Stimulated activated naive CD8-positive, alpha-beta T cell treated with anti-CD3 and anti-CD28 coated beads, Interleukin-15, Interleukin-2, amounts not matched to agents 100 ng/mL and 50 ng/mL, for 24 hours (primary cell): ENCODE data around the gene PRRX2.
"Not testable (repeated sequence)": the region's sequence is repeated elsewhere in the genome, so short reads cannot be mapped to it uniquely, and the experiment has no call there.

ENCODE experiments used
- H3K27ac Mint-ChIP-seq: one replicate; pipeline ENCODE4 v1.8.0; 2021; ENCODE audit warnings: mild to moderate bottlenecking, mixed read lengths
- H3K27me3 Mint-ChIP-seq: one replicate; pipeline ENCODE4 v1.8.0; 2021; ENCODE audit warnings: mixed read lengths
- H3K36me3 Mint-ChIP-seq: one replicate; pipeline ENCODE4 v1.8.0; 2021; ENCODE audit warnings: low read depth, mixed read lengths
- H3K4me1 Mint-ChIP-seq: one replicate; pipeline ENCODE4 v1.8.0; 2021; ENCODE audit warnings: low read depth, mixed read lengths
- H3K4me3 Mint-ChIP-seq: one replicate; pipeline ENCODE4 v1.8.0; 2021; ENCODE audit warnings: mild to moderate bottlenecking, mixed read lengths
- H3K9me3 Mint-ChIP-seq: one replicate; pipeline ENCODE4 v1.8.0; 2021; ENCODE audit warnings: mixed read lengths

Gene PRRX2

DNA sequence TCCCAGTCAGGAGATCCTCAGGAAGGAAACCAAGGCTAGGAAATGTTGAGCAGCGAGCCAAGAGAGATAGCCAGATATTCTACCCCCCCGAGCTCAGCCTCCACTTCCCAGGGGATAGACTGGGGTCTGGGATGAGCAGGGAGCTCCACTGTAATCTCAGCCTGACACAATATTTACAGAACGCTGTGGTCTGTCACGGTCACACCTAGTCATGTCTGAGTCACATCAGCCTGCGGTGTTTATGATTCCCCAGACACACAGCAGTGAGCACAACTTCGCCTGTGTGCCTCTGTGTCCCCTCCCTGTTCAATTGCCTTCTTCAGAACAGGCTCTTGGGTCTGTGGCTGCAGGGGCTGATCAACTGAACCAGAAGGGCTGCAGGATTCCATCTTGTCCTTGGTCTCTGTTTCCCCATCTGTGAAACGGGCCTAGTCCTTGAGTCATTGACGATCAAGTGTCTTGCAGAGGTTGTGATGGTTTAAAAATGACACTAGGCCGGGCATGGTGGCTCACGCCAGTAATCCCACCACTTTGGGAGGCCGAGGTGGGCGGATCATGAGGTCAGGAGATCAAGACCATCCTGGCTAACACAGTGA lies 8.6 kb upstream of the PRRX2 start:
- Mint-ChIP-seq H3K4me1 (no peaks in the 10 kb centered on the region), H3K9me3 (no peaks in the 10 kb centered on the region), H3K4me3 (no peak overlapping the region), H3K27ac (no peak overlapping the region), H3K36me3 (no peaks in the 10 kb centered on the region), H3K27me3 (peaks cover 6% of the 10 kb centered on the region)

DNA sequence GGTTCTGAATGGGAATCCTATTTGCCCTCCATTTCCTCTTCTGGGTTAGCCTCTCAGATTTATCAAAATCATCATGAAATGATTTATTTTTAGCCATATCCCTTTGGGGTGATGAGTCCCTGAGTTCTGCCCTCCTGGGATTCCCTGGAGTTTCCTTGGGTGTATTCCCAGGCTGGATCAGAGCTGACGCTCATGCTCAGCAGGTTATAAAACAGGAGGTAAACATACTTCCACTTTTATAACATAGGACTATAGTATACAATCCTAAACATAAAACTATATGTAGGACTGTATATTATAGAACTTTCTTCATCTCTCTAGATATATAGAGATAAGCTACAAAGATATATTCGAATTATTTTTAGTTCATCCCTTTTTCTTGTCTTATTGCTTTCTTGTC lies 4.4 kb upstream of the PRRX2 start:
- Mint-ChIP-seq H3K36me3 (no peaks in the 10 kb centered on the region), H3K27ac (no peak overlapping the region), H3K4me3 (no peak overlapping the region), H3K27me3 (peaks cover 9% of the 10 kb centered on the region), H3K9me3 (no peaks in the 10 kb centered on the region), H3K4me1 (no peaks in the 10 kb centered on the region)

DNA sequence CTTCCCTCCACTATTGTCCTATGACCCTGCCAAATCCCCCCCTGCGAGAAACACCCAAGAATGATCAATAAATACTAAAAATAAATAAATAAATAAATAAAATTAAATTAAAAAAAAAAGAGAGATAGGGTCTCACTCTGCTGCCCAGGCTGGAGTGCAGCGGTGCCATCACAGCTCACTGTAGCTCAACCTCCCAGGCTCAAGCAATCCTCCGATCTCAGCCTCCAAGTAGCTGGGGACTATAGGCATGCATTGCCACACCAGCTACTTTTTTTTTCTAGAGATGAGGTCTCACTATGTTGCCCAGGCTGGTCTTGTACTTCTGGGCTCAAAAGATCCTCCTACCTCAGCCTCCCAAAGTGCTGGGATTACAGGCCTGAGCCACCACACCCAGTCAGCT lies 3.2 kb upstream of the PRRX2 start:
- H3K27ac Mint-ChIP-seq, H3K36me3 Mint-ChIP-seq, H3K4me3 Mint-ChIP-seq, H3K9me3 Mint-ChIP-seq, H3K4me1 Mint-ChIP-seq, H3K27me3 Mint-ChIP-seq: not testable (repeated sequence)

DNA sequence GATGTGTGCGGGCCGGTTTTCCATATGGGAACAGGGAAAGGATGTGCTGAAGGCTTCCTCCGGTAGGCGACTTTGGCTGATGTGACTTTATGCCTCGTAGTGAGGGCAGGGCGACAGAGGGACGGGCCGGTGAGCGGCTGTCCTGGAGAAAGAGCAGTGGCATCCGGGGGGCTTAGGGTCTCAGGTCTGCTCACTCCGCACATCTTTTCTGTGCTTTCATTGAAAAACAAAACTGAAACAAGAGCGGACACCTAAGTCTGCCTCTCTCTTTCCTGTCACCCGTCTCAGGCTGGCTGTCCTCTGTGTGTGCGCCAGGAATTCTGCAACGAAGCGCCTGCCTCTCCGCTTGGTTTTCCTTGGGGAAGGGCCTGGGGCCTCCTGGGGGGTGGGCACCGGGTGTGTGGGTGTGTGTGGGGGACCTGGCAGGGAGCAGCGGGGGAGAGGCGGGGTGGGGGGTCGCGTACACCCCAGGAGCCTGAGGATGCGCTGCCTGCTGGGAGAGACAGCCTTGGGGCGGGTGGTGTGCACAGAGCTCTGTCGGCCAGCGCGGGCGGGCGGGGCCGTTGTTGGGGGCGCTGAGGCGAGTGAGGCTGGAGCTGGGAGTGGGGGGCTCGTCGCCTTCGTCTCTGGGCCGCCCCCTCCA lies 580 bp upstream of the PRRX2 start:
- Mint-ChIP-seq H3K27ac (no peak overlapping the region), H3K4me1 (no peaks in the 10 kb centered on the region), H3K9me3 (no peaks in the 10 kb centered on the region), H3K27me3 (peaks cover 10% of the 10 kb centered on the region), H3K36me3 (no peaks in the 10 kb centered on the region), H3K4me3 (peak overlapping the region; percentile 47)

DNA sequence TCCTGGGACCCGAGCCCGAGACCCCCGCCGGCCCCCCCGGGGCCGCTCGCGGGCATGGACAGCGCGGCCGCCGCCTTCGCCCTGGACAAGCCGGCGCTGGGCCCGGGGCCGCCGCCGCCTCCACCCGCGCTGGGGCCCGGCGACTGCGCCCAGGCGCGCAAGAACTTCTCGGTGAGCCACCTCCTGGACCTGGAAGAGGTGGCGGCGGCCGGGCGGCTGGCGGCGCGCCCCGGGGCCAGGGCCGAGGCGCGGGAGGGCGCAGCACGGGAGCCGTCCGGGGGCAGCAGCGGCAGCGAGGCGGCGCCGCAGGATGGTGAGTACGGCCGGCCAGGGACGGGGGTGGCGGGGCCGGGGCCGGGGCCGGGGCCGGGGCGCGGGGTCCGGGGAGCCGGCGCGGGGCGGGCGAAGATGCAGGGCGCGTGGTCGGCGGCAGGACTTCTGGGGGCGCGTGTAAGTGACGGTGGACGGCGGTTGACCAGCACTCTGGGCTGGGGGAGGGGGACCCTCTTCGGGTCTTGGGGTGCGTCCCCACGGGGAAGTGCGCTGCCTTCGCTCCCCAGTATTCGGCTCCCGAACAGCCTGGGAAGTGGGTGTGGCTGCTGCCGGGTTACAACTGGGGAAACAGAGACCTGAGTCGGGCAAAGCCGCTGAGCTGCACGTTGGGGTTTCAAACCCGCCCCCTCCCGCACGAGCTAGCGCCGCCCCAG lies 520 bp downstream of the PRRX2 start:
- Mint-ChIP-seq H3K27ac (no peak overlapping the region), H3K36me3 (no peaks in the 10 kb centered on the region), H3K4me1 (peaks cover 2% of the 10 kb centered on the region), H3K9me3 (no peaks in the 10 kb centered on the region), H3K27me3 (peaks cover 13% of the 10 kb centered on the region), H3K4me3 (peak overlapping the region; percentile 43)

DNA sequence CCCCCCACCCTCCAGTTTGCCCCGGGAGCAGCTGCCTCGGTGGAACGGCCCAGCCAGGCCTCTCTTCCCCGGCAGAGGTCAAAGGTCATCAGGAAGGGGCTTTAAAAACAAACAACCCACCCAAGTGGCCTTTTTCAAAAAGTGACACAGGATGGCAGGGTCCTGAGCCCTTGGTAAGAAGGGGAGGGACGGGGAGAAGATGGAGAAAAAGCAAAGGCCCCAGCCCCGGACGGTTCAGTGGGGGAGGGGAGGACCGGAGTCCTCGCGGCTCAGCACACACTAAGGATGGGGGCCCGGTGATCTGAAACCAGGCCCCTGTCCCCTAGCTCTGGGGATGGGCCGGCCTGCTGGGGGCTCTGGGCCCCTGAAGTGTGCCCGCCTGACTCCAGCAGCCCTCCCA lies 1.1 kb downstream of the PRRX2 start:
- no peaks in the 10 kb centered on the region for H3K9me3 Mint-ChIP-seq
- no peak overlapping the region for H3K4me3 Mint-ChIP-seq
- peaks cover 8% of the 10 kb centered on the region for H3K4me1 Mint-ChIP-seq
- H3K27me3 Mint-ChIP-seq, result peaks cover 13% of the 10 kb centered on the region
- no peaks in the 10 kb centered on the region for H3K36me3 Mint-ChIP-seq
- H3K27ac Mint-ChIP-seq, result no peak overlapping the region

DNA sequence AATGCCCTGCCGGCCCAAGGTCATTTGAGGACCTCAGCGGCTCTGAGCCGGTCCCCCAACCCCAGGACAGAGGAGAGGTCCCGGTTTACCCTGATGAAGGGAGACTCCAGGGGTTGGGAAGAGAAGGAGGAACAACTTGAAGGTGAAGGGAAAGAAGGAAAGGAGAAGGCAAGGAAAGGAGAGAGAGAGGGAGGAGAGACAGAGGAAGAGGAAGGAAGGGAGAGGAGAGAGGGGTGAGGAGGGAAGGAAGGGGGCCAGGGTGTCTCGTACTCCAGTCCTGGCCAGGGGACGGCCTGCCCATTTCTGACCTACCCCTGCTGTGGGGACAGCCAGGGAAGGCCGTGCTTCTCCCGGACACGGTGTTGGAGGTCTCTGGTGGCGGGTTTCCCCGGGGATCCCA lies 1.9 kb downstream of the PRRX2 start:
- H3K27me3 Mint-ChIP-seq, result peaks cover 13% of the 10 kb centered on the region
- H3K9me3 Mint-ChIP-seq, result no peaks in the 10 kb centered on the region
- no peak overlapping the region for H3K4me3 Mint-ChIP-seq
- no peaks in the 10 kb centered on the region for H3K36me3 Mint-ChIP-seq
- H3K27ac Mint-ChIP-seq, result no peak overlapping the region
- H3K4me1 Mint-ChIP-seq, result peaks cover 10% of the 10 kb centered on the region

DNA sequence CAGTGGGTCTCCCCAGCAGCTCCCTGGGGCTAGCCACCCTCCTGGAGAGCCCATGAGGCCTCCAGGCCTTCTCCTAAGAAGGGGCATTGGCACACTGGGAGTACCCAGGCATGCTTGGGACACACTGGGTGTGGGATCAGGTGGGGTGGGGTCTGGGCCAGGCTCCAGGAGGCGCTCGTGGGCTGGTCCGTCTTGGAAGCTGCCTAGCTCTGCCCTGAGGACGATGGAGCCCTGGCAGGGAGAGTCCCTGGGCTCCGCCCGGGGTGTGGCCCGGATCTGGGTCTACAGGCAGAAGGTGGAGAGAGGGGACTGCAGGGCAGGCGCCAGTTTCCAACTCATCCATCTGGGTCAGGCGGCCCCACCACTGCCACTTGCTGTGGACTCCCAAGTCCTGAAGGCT lies 2.4 kb downstream of the PRRX2 start:
- Mint-ChIP-seq H3K27me3 (peaks cover 11% of the 10 kb centered on the region), H3K4me1 (peaks cover 10% of the 10 kb centered on the region), H3K36me3 (no peaks in the 10 kb centered on the region), H3K4me3 (no peak overlapping the region), H3K27ac (no peak overlapping the region), H3K9me3 (no peaks in the 10 kb centered on the region)

DNA sequence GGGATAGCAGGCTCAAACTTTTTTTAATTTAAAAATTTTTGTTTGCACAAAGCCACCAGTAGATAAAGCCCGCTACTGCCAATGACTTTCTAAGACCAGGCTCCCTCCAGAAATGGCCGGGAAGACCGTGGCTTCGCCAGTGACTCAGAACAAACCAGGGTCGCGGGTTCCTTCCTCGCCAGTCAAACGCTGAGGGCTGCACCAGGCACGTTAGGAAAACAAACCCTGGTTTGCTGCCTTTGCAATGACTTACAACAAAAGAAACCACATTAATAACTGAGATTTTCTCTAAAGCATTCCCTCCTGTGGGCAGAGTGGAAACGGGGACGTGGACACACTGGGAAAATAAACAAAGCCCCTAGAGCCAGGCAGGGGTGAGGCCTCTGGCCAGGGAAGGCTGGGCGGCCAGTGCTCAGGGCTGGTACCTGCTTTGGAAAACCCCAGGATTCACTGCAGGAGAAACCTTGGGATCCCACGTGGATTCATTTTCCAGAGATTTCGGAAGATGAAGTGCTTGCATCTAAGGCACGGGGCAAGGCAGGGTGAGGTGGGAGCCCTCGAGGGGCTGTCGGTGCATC lies 3.8 kb downstream of the PRRX2 start:
- Mint-ChIP-seq H3K4me3 (no peak overlapping the region), H3K4me1 (peaks cover 10% of the 10 kb centered on the region), H3K27me3 (peaks cover 10% of the 10 kb centered on the region), H3K27ac (no peak overlapping the region), H3K9me3 (no peaks in the 10 kb centered on the region), H3K36me3 (no peaks in the 10 kb centered on the region)

DNA sequence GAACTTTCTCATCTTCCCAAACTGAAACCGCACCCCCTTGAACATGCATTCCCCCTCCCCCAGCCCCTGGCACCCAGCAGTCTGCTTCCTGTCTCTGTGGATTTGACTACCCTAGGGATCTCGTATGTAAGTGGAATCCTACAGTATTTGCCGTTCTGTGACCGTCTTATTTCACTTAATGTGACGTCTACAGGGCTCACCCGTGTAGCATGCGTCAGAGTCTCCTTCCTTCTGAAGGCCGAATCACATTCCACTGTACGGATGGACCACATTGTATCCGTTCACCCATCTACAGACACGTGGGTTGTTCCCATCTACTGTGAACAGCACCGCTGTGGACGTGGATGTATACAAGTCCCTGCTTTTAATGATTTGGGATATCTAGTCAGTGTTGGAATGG lies 4.5 kb downstream of the PRRX2 start:
- Mint-ChIP-seq H3K27me3 (peaks cover 7% of the 10 kb centered on the region), H3K9me3 (no peaks in the 10 kb centered on the region), H3K36me3 (no peaks in the 10 kb centered on the region), H3K27ac (no peak overlapping the region), H3K4me1 (peaks cover 10% of the 10 kb centered on the region), H3K4me3 (no peak overlapping the region)

DNA sequence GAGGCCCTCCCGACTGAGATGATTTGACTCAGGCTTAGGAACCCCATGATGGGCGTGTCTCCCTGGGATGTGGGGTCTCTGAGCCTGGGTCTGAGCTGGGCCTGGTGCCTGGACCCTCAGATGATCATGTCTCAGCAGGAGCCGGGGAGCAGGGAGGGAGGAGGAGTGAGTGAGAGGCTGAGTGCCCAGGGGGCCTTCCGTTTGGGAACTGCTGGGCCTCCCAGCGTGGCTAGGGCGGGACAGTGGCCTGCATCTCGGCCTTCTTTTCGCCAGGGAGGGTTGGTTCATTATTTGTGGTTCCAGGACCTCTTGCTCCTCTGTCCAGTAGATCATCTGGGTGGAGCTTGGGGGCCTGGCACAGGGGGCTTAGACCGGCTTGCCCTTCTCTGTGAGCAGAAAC lies 5.6 kb downstream of the PRRX2 start:
- Mint-ChIP-seq H3K4me1 (peaks cover 10% of the 10 kb centered on the region), H3K4me3 (no peak overlapping the region), H3K36me3 (no peaks in the 10 kb centered on the region), H3K27ac (no peak overlapping the region), H3K9me3 (no peaks in the 10 kb centered on the region), H3K27me3 (peaks cover 8% of the 10 kb centered on the region)

DNA sequence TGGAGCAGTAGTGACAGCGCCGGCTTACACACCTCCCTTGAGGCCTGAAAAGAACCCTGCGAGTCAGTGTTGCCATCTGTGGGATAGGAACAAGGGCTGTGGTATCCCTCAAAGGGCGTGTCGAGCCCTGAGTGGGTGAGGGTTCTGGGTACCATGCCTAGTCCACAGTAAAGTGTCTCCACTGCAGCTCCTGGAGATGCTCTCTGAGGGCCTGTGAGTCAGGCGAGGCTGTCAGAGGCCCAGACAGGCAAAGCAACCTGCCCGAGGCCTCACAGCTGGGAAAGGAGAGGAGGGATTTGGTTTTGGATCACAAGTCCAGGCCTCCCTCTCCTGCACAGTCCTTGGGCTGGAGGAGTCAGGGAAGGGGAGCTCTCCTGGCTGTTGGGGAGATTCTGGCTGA lies 6.1 kb downstream of the PRRX2 start:
- peaks cover 11% of the 10 kb centered on the region for H3K27me3 Mint-ChIP-seq
- no peaks in the 10 kb centered on the region for H3K36me3 Mint-ChIP-seq
- H3K4me3 Mint-ChIP-seq, result no peak overlapping the region
- no peak overlapping the region for H3K27ac Mint-ChIP-seq
- no peaks in the 10 kb centered on the region for H3K9me3 Mint-ChIP-seq
- H3K4me1 Mint-ChIP-seq, result peaks cover 10% of the 10 kb centered on the region

DNA sequence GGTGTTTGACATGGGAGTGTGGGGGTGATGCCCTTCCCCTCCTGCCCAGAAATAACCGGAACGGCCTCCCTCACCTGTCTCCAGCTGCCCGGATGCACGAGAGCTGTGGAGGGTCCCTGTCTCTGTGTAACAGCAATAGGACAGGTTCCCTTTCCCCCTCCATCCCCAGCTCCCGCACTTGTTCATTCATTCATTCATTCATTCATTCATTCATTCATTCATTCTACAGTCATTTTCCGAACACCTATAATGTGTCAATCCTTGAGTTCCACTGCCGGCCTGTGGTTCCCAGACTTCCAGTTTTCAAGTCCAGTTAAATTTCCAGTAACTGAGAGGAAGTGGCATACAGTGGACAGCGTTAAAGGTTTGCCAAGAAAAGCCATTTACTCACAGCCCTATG lies 7.3 kb downstream of the PRRX2 start:
- Mint-ChIP-seq H3K27me3 (peaks cover 14% of the 10 kb centered on the region), H3K27ac (no peak overlapping the region), H3K4me1 (peaks cover 10% of the 10 kb centered on the region), H3K4me3 (no peak overlapping the region), H3K9me3 (no peaks in the 10 kb centered on the region), H3K36me3 (no peaks in the 10 kb centered on the region)

DNA sequence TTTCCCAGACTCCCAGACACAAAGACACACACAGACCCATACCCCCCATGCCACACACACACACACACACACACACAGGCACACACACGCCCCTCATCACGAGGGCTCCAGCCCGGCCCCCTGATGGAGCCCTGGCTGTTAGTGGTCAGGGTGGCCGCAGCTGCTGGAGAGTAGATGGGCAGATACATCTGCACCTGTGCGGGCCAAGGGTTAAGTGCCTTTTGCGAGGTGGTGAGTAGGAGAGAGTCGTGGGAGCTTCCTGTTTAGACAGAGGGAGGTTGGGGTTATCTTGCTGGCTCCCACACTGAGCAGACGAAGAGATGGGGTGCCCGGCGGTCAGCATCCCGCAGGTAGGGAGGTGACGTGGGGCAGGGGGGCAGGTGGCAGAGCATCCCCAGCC lies 8.2 kb downstream of the PRRX2 start:
- H3K4me3 Mint-ChIP-seq, result no peak overlapping the region
- H3K9me3 Mint-ChIP-seq, result no peaks in the 10 kb centered on the region
- no peak overlapping the region for H3K27ac Mint-ChIP-seq
- H3K4me1 Mint-ChIP-seq, result peaks cover 10% of the 10 kb centered on the region
- peaks cover 18% of the 10 kb centered on the region for H3K27me3 Mint-ChIP-seq
- no peaks in the 10 kb centered on the region for H3K36me3 Mint-ChIP-seq

DNA sequence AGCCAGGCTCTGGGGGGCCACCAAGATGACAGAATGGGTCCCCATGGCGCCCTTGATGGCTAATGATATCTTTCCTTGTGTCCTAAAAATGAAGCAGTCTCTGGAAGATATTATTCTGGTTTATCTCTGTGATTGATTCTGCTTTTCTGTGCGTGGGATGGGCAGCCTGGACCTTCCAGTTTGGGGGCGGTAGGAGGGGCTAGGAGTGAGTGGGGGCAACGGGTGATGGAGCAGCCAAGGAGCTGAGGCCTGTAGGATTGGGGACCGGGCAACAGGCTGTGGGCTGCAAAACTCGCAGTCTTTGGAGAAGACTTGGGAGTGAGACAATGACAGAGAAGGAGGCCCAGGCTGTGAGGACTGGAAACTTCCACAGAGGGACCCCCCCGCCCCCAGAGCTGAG lies 8.8 kb downstream of the PRRX2 start:
- no peak overlapping the region for H3K27ac Mint-ChIP-seq
- H3K9me3 Mint-ChIP-seq, result no peaks in the 10 kb centered on the region
- H3K4me1 Mint-ChIP-seq, result peaks cover 10% of the 10 kb centered on the region
- H3K4me3 Mint-ChIP-seq, result no peak overlapping the region
- peaks cover 19% of the 10 kb centered on the region for H3K27me3 Mint-ChIP-seq
- H3K36me3 Mint-ChIP-seq, result no peaks in the 10 kb centered on the region
